Subcutaneous adipose tissue (tissue), 4 donors: ENCODE measurements around the gene TWIST2. TPM values are rescaled to one million over a fixed set of nuclear protein-coding genes. Genes with fewer than 3 reads are reported as not detected.

ENCODE experiments used
- total RNA-seq, 4 donors: library from RNA; depleted of rRNA; stranded (reverse); fragments of >200 nt; gene quantifications; one replicate each; pipeline ENCODE4 v1.1.0, GENCODE V29; 2016
- TF ChIP-seq, protein P1 (sequence below): fragments of 450-650 bp; IDR thresholded peaks from one replicate; pipeline ENCODE4 v1.5.1; 2016; ENCODE audit warnings: low read depth, mild to moderate bottlenecking, control low read depth, antibody characterized with exemption, moderate library complexity

TWIST2 gene
- total RNA-seq, 4 donors from 2014 or later = 90.8 to 282 (median 125) TPM

DNA sequence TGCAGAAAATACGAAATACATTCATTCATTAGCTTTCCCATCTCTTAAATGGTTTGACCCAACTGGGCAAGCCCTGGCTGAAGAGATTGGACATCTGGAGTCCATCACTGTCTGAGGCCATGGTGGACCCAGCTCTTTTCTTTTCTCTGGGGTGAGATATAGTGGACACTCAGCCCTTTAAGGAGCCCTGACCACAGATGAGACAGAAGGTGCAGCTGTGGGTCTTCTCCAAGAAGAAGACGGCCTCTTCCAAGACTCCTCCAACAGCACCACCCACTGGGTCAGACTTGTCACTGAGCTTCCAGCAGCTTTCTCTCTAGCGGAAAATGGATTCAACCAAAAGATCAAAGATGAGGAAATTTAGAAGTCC is 27.2 kb downstream of the TWIST2 start:
- TF ChIP-seq, protein P1, sequence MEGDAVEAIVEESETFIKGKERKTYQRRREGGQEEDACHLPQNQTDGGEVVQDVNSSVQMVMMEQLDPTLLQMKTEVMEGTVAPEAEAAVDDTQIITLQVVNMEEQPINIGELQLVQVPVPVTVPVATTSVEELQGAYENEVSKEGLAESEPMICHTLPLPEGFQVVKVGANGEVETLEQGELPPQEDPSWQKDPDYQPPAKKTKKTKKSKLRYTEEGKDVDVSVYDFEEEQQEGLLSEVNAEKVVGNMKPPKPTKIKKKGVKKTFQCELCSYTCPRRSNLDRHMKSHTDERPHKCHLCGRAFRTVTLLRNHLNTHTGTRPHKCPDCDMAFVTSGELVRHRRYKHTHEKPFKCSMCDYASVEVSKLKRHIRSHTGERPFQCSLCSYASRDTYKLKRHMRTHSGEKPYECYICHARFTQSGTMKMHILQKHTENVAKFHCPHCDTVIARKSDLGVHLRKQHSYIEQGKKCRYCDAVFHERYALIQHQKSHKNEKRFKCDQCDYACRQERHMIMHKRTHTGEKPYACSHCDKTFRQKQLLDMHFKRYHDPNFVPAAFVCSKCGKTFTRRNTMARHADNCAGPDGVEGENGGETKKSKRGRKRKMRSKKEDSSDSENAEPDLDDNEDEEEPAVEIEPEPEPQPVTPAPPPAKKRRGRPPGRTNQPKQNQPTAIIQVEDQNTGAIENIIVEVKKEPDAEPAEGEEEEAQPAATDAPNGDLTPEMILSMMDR = no peak

DNA sequence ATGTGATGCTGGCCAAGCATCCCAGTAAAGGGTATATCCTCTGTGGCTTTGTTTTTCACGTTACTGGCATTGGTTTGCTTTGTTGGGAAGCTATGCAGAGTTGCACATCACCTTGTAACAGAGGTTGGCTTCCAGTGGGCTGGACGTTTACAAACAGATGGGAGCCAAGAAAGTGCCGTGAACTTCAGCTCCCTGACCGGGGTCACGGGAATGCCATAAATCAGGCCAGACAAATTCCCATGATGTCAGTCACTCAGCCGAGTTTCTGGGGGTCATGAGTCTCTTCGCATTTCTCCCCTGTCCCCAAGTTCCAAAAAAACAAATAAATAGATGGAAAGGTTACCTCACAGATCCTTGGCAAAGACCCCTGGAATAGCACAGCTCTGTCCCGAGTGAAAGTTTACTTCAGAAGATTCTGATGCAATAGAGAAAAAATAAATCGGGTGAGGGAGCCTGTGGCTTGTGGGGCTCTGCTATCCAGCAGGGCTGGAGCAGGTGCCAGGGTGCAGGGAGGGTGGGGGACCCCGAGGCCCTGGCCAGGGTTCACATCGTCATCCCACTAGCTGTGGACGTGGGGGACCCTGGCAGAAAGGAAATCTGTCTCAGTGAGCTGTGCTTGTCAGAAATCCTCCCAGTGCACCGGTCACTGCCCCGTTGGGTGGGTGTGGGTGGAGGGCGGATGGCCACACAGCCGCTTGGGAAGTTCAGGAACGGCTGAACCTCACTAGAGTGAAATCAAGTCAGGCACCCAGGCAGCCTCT is 27.8 kb downstream of the TWIST2 start:
- TF ChIP-seq, protein P1 = no peak

DNA sequence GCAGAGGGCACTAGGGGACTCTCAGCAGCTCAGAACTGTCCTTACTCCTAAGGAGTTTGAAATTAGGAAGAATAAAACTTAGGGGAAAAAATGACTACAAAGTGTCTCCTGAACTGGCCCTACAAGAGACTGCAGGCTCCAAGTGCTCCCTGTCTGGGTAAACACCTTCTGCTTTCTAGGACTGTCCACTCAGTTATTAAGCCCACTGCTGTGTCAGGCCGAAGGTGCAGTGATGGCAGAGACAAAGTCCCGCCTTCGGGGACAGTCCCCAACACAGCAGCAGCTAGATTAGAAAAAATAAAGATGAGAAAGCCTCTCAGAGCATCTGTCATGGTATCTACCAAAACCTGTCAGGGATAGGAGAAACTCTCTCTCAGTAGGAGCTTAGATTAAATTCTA is 28.3 kb downstream of the TWIST2 start:
- TF ChIP-seq, protein P1 = no peak

DNA sequence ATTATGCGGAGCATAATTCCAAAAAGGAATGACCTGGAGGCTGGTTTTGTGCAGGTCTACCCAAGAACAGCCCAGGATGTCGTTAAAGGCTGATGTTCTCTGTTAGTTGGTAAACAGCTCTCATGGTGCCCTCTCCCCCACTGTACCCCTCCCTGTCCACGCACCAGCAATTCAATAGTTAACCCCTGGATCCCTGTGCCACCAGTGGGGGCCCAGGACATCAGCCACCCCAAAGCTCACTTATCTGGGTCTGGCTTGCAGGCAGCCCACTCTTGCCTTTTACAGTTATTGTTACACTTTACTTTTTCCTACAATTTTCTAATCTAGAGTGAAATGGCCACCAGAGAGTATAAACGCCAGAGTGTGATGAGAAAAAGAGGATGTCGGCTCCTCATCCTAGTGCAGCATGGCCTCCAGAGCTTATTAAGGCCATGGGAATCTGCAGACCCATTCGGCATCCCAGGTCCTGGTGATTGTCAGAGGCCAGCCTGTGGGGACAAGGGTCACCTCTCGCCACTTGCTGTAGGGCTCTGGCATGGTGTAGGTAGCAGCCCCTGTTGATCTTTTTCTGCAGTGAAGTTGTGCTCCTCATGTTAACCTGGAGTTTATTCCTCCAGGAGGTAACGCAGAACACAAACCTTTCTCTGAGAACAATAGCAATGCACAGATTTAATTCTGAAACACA is 30.3 kb downstream of the TWIST2 start:
- TF ChIP-seq, protein P1 = no peak

DNA sequence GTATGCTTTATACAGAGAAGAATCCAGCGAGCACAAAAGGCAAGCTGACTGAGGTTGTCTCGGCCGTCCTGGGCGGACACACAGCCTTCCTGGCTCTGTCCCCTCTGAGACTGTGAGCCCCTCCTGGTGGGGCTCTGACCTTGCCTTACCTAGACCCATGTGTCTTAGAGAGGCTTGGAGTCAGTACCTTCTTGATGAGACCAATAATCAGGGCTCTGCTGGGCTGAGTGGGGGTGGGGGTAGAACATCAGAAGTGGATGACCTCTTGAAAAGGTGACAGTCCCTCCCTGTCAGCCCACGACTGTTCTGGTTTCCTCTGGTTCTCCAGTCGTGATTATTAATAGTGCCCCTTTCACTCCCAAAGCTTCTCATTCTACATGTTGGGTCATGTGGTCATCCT is 31.2 kb downstream of the TWIST2 start:
- TF ChIP-seq, protein P1 = no peak

DNA sequence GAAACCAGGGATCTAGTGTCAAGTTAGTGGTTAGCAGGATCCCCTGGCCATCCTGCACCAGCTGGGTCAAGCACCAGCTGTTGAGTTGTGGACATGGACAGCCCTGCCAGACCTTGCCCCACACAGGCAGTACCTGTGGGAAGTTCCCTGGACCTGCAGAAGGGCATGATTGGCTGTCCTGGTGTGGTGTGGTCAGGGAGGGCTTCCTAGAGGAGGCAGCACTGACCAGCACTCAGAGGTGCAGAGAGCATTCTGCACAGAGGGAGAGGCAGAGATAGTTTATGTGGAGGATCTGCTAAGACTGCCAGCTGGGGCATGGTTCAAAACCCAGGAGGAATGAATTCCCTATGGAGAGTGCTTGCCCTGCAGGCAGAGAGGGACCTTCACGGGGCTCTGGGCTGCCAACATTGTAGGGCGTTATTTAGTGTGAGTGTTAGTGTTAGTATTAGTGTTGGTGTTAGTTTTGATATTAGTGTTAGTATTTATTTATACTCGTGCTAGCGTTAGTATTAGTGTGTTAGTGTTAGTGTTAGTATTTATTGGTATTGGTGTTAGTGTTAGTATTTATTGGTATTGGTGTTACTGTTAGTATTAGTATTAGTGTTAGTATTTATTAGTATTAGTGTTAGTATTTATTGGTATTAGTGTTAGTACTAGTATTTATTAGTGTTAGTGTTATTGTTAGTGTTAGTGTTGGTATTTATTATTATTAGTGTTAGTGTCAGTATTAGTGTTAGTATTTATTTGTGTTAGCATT is 31.9 kb downstream of the TWIST2 start:
- TF ChIP-seq, protein P1 = no peak
